Thyroid gland (tissue), 4 donors: ENCODE results near the gene ATP6V0A1.

Experiments used
- POLR2A ChIP-seq, 2 donors: fragments of 450-650 bp; IDR thresholded peaks; one replicate each; pipeline ENCODE4 v1.6.1; 2017; ENCODE audit warnings: antibody characterized with exemption in 2 of 2, mild to moderate bottlenecking in 2 of 2, moderate library complexity in 1 of 2
- TF ChIP-seq, protein P1 (sequence below), 6 experiments: fragments of 200-600 bp in 3 of 6; fragments of 450-650 bp in 3 of 6; sonication (generic) in 3 of 6; IDR thresholded peaks; one replicate each; pipeline ENCODE4 v1.5.1; 2016 to 2019; ENCODE audit warnings: antibody characterized with exemption in 6 of 6, mild to moderate bottlenecking in 2 of 6, inconsistent platforms in 1 of 6, moderate library complexity in 1 of 6

DNA sequence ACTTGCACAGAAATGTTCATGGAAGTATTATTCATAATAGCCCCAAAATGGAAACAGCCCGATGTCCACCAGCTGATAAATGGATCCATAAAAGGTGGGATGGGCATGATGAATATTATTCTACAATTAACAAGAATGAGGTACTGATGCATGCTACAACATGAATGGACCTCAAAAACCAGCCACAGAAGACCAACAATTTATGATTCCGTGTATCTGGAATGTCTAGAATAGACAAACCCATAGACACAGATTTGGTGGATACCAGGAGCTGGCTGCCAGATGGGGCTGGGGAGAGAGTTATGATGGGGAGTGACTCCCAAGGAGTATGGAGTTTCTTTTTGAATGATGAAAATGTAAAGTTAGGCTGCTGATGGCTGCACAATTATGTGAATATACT lies 66.5 kb downstream of the ATP6V0A1 start:
- TF ChIP-seq, protein P1, sequence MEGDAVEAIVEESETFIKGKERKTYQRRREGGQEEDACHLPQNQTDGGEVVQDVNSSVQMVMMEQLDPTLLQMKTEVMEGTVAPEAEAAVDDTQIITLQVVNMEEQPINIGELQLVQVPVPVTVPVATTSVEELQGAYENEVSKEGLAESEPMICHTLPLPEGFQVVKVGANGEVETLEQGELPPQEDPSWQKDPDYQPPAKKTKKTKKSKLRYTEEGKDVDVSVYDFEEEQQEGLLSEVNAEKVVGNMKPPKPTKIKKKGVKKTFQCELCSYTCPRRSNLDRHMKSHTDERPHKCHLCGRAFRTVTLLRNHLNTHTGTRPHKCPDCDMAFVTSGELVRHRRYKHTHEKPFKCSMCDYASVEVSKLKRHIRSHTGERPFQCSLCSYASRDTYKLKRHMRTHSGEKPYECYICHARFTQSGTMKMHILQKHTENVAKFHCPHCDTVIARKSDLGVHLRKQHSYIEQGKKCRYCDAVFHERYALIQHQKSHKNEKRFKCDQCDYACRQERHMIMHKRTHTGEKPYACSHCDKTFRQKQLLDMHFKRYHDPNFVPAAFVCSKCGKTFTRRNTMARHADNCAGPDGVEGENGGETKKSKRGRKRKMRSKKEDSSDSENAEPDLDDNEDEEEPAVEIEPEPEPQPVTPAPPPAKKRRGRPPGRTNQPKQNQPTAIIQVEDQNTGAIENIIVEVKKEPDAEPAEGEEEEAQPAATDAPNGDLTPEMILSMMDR (IDR thresholded peaks at IDR 0.05), result no peak
- no peak for TF ChIP-seq POLR2A (IDR thresholded peaks at IDR 0.05)
